Heart left ventricle (tissue), 16 donors: ENCODE data around the gene ELAVL3. TPM values are rescaled to one million over a fixed set of nuclear protein-coding genes. Genes with fewer than 3 reads are reported as not detected.

Experiments used
- ATAC-seq, 4 donors: fragments of 200-7000 bp; cut with Tn5 transposase; one replicate each; pipeline ENCODE4 v1.9.1; 2020 to 2022; ENCODE audit warnings: moderate library complexity in 4 of 4, mild to moderate bottlenecking in 3 of 4, moderate number of reproducible peaks in 1 of 4
- DNase-seq, 5 donors: peaks; one replicate each; pipeline ENCODE4 v3.0.0-alpha.2; 2020
- H3K27ac ChIP-seq, 12 donors: fragments of 200-600 bp; sonication (generic) in 4 of 12; one replicate each; pipeline versions ENCODE4 v1.5.0 to v1.8.0; 2016 to 2022; ENCODE audit warnings: mild to moderate bottlenecking in 2 of 12
- H3K27me3 ChIP-seq, 9 donors: fragments of 200-600 bp; sonication (generic) in 2 of 9; one replicate each; pipeline versions ENCODE4 v1.5.1 to v1.8.0; 2016 to 2022; ENCODE audit warnings: mild to moderate bottlenecking in 3 of 9
- H3K36me3 ChIP-seq, 9 donors: fragments of 200-600 bp; sonication (generic) in 2 of 9; one replicate each; pipeline versions ENCODE4 v1.5.0 to v1.8.0; 2018 to 2022; ENCODE audit warnings: mild to moderate bottlenecking in 2 of 9
- H3K4me1 ChIP-seq, 12 donors: fragments of 200-600 bp; sonication (generic) in 4 of 12; one replicate each; pipeline versions ENCODE4 v1.5.0 to v1.8.0; 2016 to 2022; ENCODE audit warnings: mild to moderate bottlenecking in 3 of 12
- H3K4me3 ChIP-seq, 12 donors: fragments of 200-600 bp; sonication (generic) in 4 of 12; one replicate each; pipeline versions ENCODE4 v1.5.0 to v1.8.0; 2017 to 2022; ENCODE audit warnings: mild to moderate bottlenecking in 9 of 12, moderate library complexity in 4 of 12
- H3K9me3 ChIP-seq, 12 donors: fragments of 200-600 bp; sonication (generic) in 4 of 12; one replicate each; pipeline versions ENCODE4 v1.5.0 to v1.8.0; 2016 to 2022; ENCODE audit warnings: mild to moderate bottlenecking in 1 of 12
- CTCF ChIP-seq, 12 donors: fragments of 200-600 bp; sonication (generic) in 4 of 12; IDR thresholded peaks; one replicate each; pipeline versions ENCODE4 v1.5.0 to v1.8.0; 2018 to 2022; ENCODE audit warnings: antibody characterized with exemption in 12 of 12, mild to moderate bottlenecking in 5 of 12
- POLR2A ChIP-seq, 2 donors: fragments of 450-650 bp; IDR thresholded peaks; one replicate each; pipeline ENCODE4 v1.6.1; 2017; ENCODE audit warnings: antibody characterized with exemption in 2 of 2, mild to moderate bottlenecking in 2 of 2, moderate library complexity in 2 of 2
- WGBS, 4 donors: extraction: QIAGEN DNeasy Blood & Tissue Kit in 2 of 4; methylation state at CpG; one replicate each; pipeline versions ENCODE4 v1.1.5 to v1.1.7; 2013 to 2018; 5-methylcytosine and 5-hydroxymethylcytosine counted together
- intact Hi-C, 10 donors: fragments of 100-400 bp; cut with DNase I; formaldehyde crosslinking; loops; one replicate each; pipeline versions ENCODE4 v1.11.1 to v1.14.2; 2022
- microRNA-seq, 4 donors: library from miRNA; unstranded; fragments of <30 nt; microRNA quantifications; one replicate each; pipeline versions ENCODE4 to v1.2.0, GENCODE V29; 2017 to 2020
- polyA plus RNA-seq, 2 donors: library from polyadenylated mRNA; stranded (reverse); fragments of 200-250 nt; gene quantifications; one replicate each; pipeline ENCODE4 v1.2.3, GENCODE V29; 2013
- total RNA-seq, 9 donors: library from RNA; depleted of rRNA in 2 of 9; stranded (reverse); fragments of >200 nt in 2 of 9; fragmentation: NEBNext Ultra II Directional in 3 of 9; extraction: Animal tissue kit (Norgen Biotek cat#: 25700) in 3 of 9; gene quantifications; one replicate each; pipeline versions ENCODE4 v1.1.0 to v1.2.4, GENCODE V29; 2016 to 2023
- donor health status: ischemic (EF 13 %, LVEDD 7.1; RV severe dilation, severe dysfunction).
- donor health status: healthy with polysubstance abuse.
- donor health status: DM: no; HTN: yes; CAD: no.
- donor health status: DM: no; HTN: no; CAD: no.
- donor health status: ischemic (EF 25% LVEDD 6.9; RV normal size, moderate dysfunction).
- donor health status: ischemic (EF 25% LVEDD 5.7; RV mildly dilated, moderate dysfunction).
- donor health status: healthy.
- donor health status: DM: yes; HTN: yes; CAD: no.
- donor health status: ischemic (EF 35%, LVEDD 5.7; RV mildly dilated, moderate dysfunction).
- donor health status: nonischemic (EF 11% LVEDD 7.7; RV severe dilation, severe dysfunction).
- donor health status: DM: yes; HTN: yes; CAD: no.
- donor health status: PGD.
- donor health status: ischemic (EF 29% LVEDD 5.4; RV normal size, mild dysfunction).
- donor health status: nonischemic (EF 23%, LVEDD 6.1; RV moderate dilation, normal function).

Gene ELAVL3
- total and polyA plus RNA-seq, 11 donors: 0.03 to 0.75 (median 0.22) TPM; not detected in 1

GRCh38 chr19:11405846-11406643 lies 74.8 kb downstream of the ELAVL3 start:
- peaks cover 0 to 9% (median 0%) of the 10 kb centered on the region in 12 donors for H3K4me1 ChIP-seq
- H3K27me3 ChIP-seq: peaks cover 0 to 10% (median 0%) of the 10 kb centered on the region in 9 donors
- H3K36me3 ChIP-seq: peaks cover 0 to 4% (median 0%) of the 10 kb centered on the region in 9 donors
- intact Hi-C loops: no loop called here
- no peak overlapping the region for H3K4me3 ChIP-seq
- H3K27ac ChIP-seq: no peak overlapping the region
- no peaks in the 10 kb centered on the region for H3K9me3 ChIP-seq
- DNase-seq (peak in 1 of 5 donors; percentile 28), ATAC-seq (peak; percentile 45 to 80 (median 60))
- WGBS, 4 donors: 24 to 36% (median 31%) methylated on average over 37 to 44 of the region's 44 CpGs
- TF ChIP-seq POLR2A (IDR thresholded peaks at IDR 0.05): no peak
- peak in 9 of 12 donors; percentile 23 to 54 (median 33) for TF ChIP-seq CTCF (IDR thresholded peaks at IDR 0.05)

GRCh38 chr19:11404588-11405222 lies 76.1 kb downstream of the ELAVL3 start:
- TF ChIP-seq CTCF (IDR thresholded peaks at IDR 0.05) (no peak), POLR2A (IDR thresholded peaks at IDR 0.05) (no peak)
- Histone ChIP-seq H3K27ac (peak overlapping the region in 2 of 12 donors; percentile 25 to 40), H3K27me3 (peaks cover 0 to 10% (median 0%) of the 10 kb centered on the region in 9 donors), H3K4me3 (no peak overlapping the region), H3K36me3 (peaks cover 0 to 4% (median 0%) of the 10 kb centered on the region in 9 donors), H3K4me1 (peaks cover 0 to 9% (median 0%) of the 10 kb centered on the region in 12 donors), H3K9me3 (no peaks in the 10 kb centered on the region)
- ATAC-seq (peak; percentile 31 to 68 (median 52)), DNase-seq (no peak)
- WGBS, 4 donors: 41 to 44% (median 43%) methylated on average over 9 of the region's 9 CpGs
- intact Hi-C loops: no loop called here

GRCh38 chr19:11401808-11402543 lies 78.9 kb downstream of the ELAVL3 start:
- no peak overlapping the region for H3K4me3 ChIP-seq
- peaks cover 0 to 8% (median 0%) of the 10 kb centered on the region in 9 donors for H3K27me3 ChIP-seq
- peaks cover 0 to 9% (median 0%) of the 10 kb centered on the region in 12 donors for H3K4me1 ChIP-seq
- no peak overlapping the region for H3K27ac ChIP-seq
- H3K36me3 ChIP-seq: peaks cover 0 to 5% (median 0%) of the 10 kb centered on the region in 9 donors
- ATAC-seq (no peak), DNase-seq (no peak)
- H3K9me3 ChIP-seq: no peaks in the 10 kb centered on the region
- TF ChIP-seq CTCF (IDR thresholded peaks at IDR 0.05) (no peak), POLR2A (IDR thresholded peaks at IDR 0.05) (no peak)
- intact Hi-C loops: no loop called here
- 82 to 87% (median 83%) methylated on average over 7 to 9 of the region's 9 CpGs for WGBS, 4 donors

Small RNAs within 50 kb of the gene (microRNA-seq; reads per million reads assigned to microRNA genes)
- gene MIR7974: 0 reads per million in 4 donors

Other genes with a start within 250 kb of the ELAVL3 start
- gene ANGPTL8, start 241.4 kb downstream of the ELAVL3 start, total RNA-seq: 1 to 10 TPM in 1 of 9 donors, not detected in 8; 6.3 TPM
- 10 to 100 TPM in 1 of 2 donors, under 1 TPM in 1; 0.61 to 10.2 TPM for gene ANGPTL8, start 241.4 kb downstream of the ELAVL3 start, polyA plus RNA-seq
- 10 to 100 TPM; 21.6 to 57.8 (median 39.5) TPM for gene DOCK6, start 218.5 kb downstream of the ELAVL3 start, total RNA-seq
- gene DOCK6, start 218.5 kb downstream of the ELAVL3 start, polyA plus RNA-seq: 10 to 100 TPM; 25.6 to 36.0 TPM
- gene TSPAN16, start 184.9 kb downstream of the ELAVL3 start, total RNA-seq: not detected
- gene TSPAN16, start 184.9 kb downstream of the ELAVL3 start, polyA plus RNA-seq: not detected
- gene RAB3D, start 141.4 kb downstream of the ELAVL3 start, total RNA-seq: 10 to 100 TPM in 3 of 9 donors, 1 to 10 TPM in 6; 5.4 to 15.1 (median 7.4) TPM
- 1 to 10 TPM; 2.5 to 3.9 TPM for gene RAB3D, start 141.4 kb downstream of the ELAVL3 start, polyA plus RNA-seq
- gene TMEM205, start 134.8 kb downstream of the ELAVL3 start, total RNA-seq: 100 to 1,000 TPM in 3 of 9 donors, 10 to 100 TPM in 6; 68.3 to 372 (median 83.9) TPM
- gene TMEM205, start 134.8 kb downstream of the ELAVL3 start, polyA plus RNA-seq: 100 to 1,000 TPM; 106 to 151 TPM
- 10 to 100 TPM; 13.6 to 26.2 (median 21.9) TPM for gene CCDC159, start 134.5 kb downstream of the ELAVL3 start, total RNA-seq
- gene CCDC159, start 134.5 kb downstream of the ELAVL3 start, polyA plus RNA-seq: 10 to 100 TPM; 11.5 to 34.9 TPM
- 10 to 100 TPM in 6 of 9 donors, 1 to 10 TPM in 3; 4.5 to 24.8 (median 12.5) TPM for gene PLPPR2, start 125.6 kb downstream of the ELAVL3 start, total RNA-seq
- 10 to 100 TPM in 1 of 2 donors, 1 to 10 TPM in 1; 8.0 to 10.5 TPM for gene PLPPR2, start 125.6 kb downstream of the ELAVL3 start, polyA plus RNA-seq
- gene SWSAP1, start 106.4 kb downstream of the ELAVL3 start, total RNA-seq: 1 to 10 TPM in 7 of 9 donors, under 1 TPM in 2; 0.67 to 1.9 (median 1.5) TPM
- gene SWSAP1, start 106.4 kb downstream of the ELAVL3 start, polyA plus RNA-seq: 1 to 10 TPM; 1.9 to 2.1 TPM
- 1 to 10 TPM; 4.6 to 7.8 (median 5.7) TPM for gene EPOR, start 96.7 kb downstream of the ELAVL3 start, total RNA-seq
- 1 to 10 TPM; 6.1 TPM for gene EPOR, start 96.7 kb downstream of the ELAVL3 start, polyA plus RNA-seq
- gene RGL3, start 61.7 kb downstream of the ELAVL3 start, total RNA-seq: 1 to 10 TPM; 2.1 to 5.0 (median 4.0) TPM
- 10 to 100 TPM in 1 of 2 donors, 1 to 10 TPM in 1; 2.2 to 11.3 TPM for gene RGL3, start 61.7 kb downstream of the ELAVL3 start, polyA plus RNA-seq
- under 1 TPM in 7 of 9 donors, not detected in 2; 0.18 to 0.69 (median 0.31) TPM for gene ODAD3, start 45.9 kb downstream of the ELAVL3 start, total RNA-seq
- gene ODAD3, start 45.9 kb downstream of the ELAVL3 start, polyA plus RNA-seq: under 1 TPM; 0.37 to 0.84 TPM
- 100 to 1,000 TPM in 6 of 9 donors, 10 to 100 TPM in 3; 69.3 to 210 (median 120) TPM for gene PRKCSH, start 45.4 kb downstream of the ELAVL3 start, total RNA-seq
- 100 to 1,000 TPM in 1 of 2 donors, 10 to 100 TPM in 1; 71.2 to 107 TPM for gene PRKCSH, start 45.4 kb downstream of the ELAVL3 start, polyA plus RNA-seq
- 1 to 10 TPM; 2.4 to 5.5 (median 3.8) TPM for gene ZNF653, start 24.8 kb upstream of the ELAVL3 start, total RNA-seq
- 1 to 10 TPM; 4.0 to 8.9 TPM for gene ZNF653, start 24.8 kb upstream of the ELAVL3 start, polyA plus RNA-seq
- 100 to 1,000 TPM in 8 of 9 donors, 10 to 100 TPM in 1; 69.7 to 207 (median 131) TPM for gene ECSIT, start 48.1 kb upstream of the ELAVL3 start, total RNA-seq
- 100 to 1,000 TPM; 157 to 242 TPM for gene ECSIT, start 48.1 kb upstream of the ELAVL3 start, polyA plus RNA-seq
- 100 to 1,000 TPM in 6 of 9 donors, 10 to 100 TPM in 3; 68.6 to 979 (median 145) TPM for gene CNN1, start 57.8 kb upstream of the ELAVL3 start, total RNA-seq
- 100 to 1,000 TPM; 306 to 426 TPM for gene CNN1, start 57.8 kb upstream of the ELAVL3 start, polyA plus RNA-seq
- gene ELOF1, start 78.2 kb upstream of the ELAVL3 start, total RNA-seq: 10 to 100 TPM; 25.0 to 41.5 (median 27.7) TPM
- 10 to 100 TPM; 47.5 to 70.3 TPM for gene ELOF1, start 78.2 kb upstream of the ELAVL3 start, polyA plus RNA-seq
- 10 to 100 TPM in 2 of 9 donors, 1 to 10 TPM in 6, under 1 TPM in 1; 0.56 to 54.1 (median 3.3) TPM for gene ACP5, start 96.6 kb upstream of the ELAVL3 start, total RNA-seq
- gene ACP5, start 96.6 kb upstream of the ELAVL3 start, polyA plus RNA-seq: 1 to 10 TPM; 1.6 to 1.9 TPM
- gene ZNF627, start 116.4 kb upstream of the ELAVL3 start, total RNA-seq: 1 to 10 TPM; 3.5 to 9.2 (median 6.0) TPM
- 1 to 10 TPM; 2.5 to 4.6 TPM for gene ZNF627, start 116.4 kb upstream of the ELAVL3 start, polyA plus RNA-seq